Measurements from ENCODE around the gene ITIH6.

Gene ITIH6

DNA sequence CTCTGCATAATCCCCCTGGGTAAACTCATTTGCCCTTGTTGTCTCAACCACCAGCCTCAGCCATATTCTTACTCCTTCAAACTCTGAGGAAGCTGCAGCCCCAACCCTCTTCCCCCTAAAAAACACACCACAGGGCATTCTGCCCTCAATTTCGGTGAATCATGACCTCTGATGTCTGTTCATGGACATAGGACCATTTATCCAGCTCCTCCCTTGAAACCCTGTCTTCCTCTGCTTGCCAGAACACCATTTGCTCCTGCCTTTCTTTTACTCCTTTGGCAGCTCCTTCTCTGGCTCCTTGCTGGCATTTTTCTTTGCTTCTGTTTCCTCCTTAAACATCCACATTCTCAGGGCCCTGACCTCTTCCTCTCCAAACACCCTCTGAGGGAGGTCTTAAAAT lies 87.1 kb downstream of the ITIH6 start:
- TF ChIP-seq ZFX (IDR thresholded peaks at IDR 0.05): no peak
- TF ChIP-seq, protein P1, sequence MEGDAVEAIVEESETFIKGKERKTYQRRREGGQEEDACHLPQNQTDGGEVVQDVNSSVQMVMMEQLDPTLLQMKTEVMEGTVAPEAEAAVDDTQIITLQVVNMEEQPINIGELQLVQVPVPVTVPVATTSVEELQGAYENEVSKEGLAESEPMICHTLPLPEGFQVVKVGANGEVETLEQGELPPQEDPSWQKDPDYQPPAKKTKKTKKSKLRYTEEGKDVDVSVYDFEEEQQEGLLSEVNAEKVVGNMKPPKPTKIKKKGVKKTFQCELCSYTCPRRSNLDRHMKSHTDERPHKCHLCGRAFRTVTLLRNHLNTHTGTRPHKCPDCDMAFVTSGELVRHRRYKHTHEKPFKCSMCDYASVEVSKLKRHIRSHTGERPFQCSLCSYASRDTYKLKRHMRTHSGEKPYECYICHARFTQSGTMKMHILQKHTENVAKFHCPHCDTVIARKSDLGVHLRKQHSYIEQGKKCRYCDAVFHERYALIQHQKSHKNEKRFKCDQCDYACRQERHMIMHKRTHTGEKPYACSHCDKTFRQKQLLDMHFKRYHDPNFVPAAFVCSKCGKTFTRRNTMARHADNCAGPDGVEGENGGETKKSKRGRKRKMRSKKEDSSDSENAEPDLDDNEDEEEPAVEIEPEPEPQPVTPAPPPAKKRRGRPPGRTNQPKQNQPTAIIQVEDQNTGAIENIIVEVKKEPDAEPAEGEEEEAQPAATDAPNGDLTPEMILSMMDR (conservative IDR thresholded peaks at IDR 0.05): no peak
- no peak overlapping the region for H3K27ac ChIP-seq

DNA sequence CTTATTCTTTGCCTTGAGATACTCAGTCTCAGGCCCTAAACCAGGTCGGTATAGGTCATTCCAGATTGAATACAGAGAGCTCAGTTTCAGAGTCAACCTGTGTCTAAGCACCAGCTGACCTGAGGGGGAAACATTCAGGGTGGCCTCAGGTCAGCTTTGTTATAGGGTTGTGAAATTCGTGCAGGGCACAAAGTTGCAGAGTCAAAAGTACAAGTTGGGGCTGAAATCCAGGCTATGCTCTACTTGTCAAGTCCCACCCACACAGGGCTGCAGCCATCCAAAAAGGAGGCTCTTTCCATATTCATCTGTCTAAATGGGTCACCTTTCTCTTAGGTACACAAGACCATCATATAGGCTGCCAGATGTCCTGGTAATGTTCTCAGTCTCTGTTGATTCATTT lies 89.7 kb downstream of the ITIH6 start:
- TF ChIP-seq ZFX (IDR thresholded peaks at IDR 0.05): no peak
- TF ChIP-seq, protein P1 (conservative IDR thresholded peaks at IDR 0.05): no peak
- no peak overlapping the region for H3K27ac ChIP-seq

Measured in C4-2B (cell line).